Sigmoid colon (tissue), 7 donors: ENCODE measurements around the gene SLC22A2. TPM values are rescaled to one million over a fixed set of nuclear protein-coding genes. Genes with fewer than 3 reads are reported as not detected.
A peak's percentile ranks its signal among the peaks of the same experiment; 100 is the strongest.

ENCODE experiments used
- DNase-seq: peaks from one replicate; pipeline ENCODE4 v3.0.0-alpha.2; 2019
- H3K27ac ChIP-seq, 4 donors: fragments of 200-600 bp; sonication (generic); one replicate each; pipeline ENCODE4 v1.5.1; 2016 to 2019; ENCODE audit warnings: mild to moderate bottlenecking in 1 of 4
- H3K27me3 ChIP-seq, 3 donors: fragments of 200-600 bp; sonication (generic); one replicate each; pipeline ENCODE4 v1.5.1; 2019; ENCODE audit warnings: mild to moderate bottlenecking in 1 of 3
- H3K36me3 ChIP-seq, 4 donors: fragments of 200-600 bp; sonication (generic); one replicate each; pipeline ENCODE4 v1.5.1; 2016 to 2019
- H3K4me1 ChIP-seq, 4 donors: fragments of 200-600 bp; sonication (generic); one replicate each; pipeline ENCODE4 v1.5.1; 2017 to 2019
- H3K4me3 ChIP-seq, 4 donors: fragments of 200-600 bp; sonication (generic); one replicate each; pipeline ENCODE4 v1.5.1; 2017 to 2019; ENCODE audit warnings: mild to moderate bottlenecking in 2 of 4, moderate library complexity in 1 of 4
- H3K9me3 ChIP-seq, 4 donors: fragments of 200-600 bp in 3 of 4; sonication (generic) in 3 of 4; one replicate each; pipeline versions ENCODE4 v1.5.1 to v1.6.1; 2013 to 2019
- CTCF ChIP-seq, 4 experiments: fragments of 450-650 bp in 3 of 4; fragments of 200-600 bp in 1 of 4; IDR thresholded peaks; one replicate each; pipeline ENCODE4 v1.5.1; 2016 to 2019; ENCODE audit warnings: antibody characterized with exemption in 4 of 4, mild to moderate bottlenecking in 3 of 4, moderate library complexity in 2 of 4
- EP300 ChIP-seq, 4 donors: sonication (generic); formaldehyde crosslinking; IDR thresholded peaks; one replicate each; pipeline ENCODE4 v1.6.1; 2017; ENCODE audit warnings: antibody characterized with exemption in 4 of 4
- POLR2A ChIP-seq, 2 donors: fragments of 450-650 bp; IDR thresholded peaks; one replicate each; pipeline ENCODE4 v1.6.1; 2016; ENCODE audit warnings: antibody characterized with exemption in 2 of 2, mild to moderate bottlenecking in 2 of 2, moderate library complexity in 2 of 2
- POLR2AphosphoS5 ChIP-seq, 4 donors: sonication (generic); formaldehyde crosslinking; IDR thresholded peaks; one replicate each; pipeline ENCODE4 v1.6.1; 2017; ENCODE audit warnings: antibody characterized with exemption in 4 of 4
- WGBS, 2 donors: extraction: QIAGEN DNeasy Blood & Tissue Kit; methylation state at CpG; one replicate each; pipeline ENCODE4 v1.1.7; 2013; 5-methylcytosine and 5-hydroxymethylcytosine counted together
- intact Hi-C: fragments of 100-400 bp; cut with DNase I; formaldehyde crosslinking; loops from one replicate; pipeline ENCODE4 v1.15.1; 2023
- polyA plus RNA-seq, 3 donors: library from polyadenylated mRNA; stranded (reverse); fragments of 200-250 nt; gene quantifications; one replicate each; pipeline ENCODE4 v1.2.3, GENCODE V29; 2013
- total RNA-seq, 4 donors: library from RNA; depleted of rRNA; stranded (reverse); fragments of >200 nt; gene quantifications; one replicate each; pipeline ENCODE4 v1.1.0, GENCODE V29; 2016
- donor health status: healthy with polysubstance abuse.
- donor health status: Bipolar disorder and iron deficiency.
- donor health status: healthy.

Gene SLC22A2
- total and polyA plus RNA-seq, 7 donors, result 0.27 to 0.99 (median 0.32) TPM; not detected in 3

GRCh38 chr6:160203522-160203921 is 55.1 kb downstream of the SLC22A2 start:
- Histone ChIP-seq H3K27ac (no peak overlapping the region), H3K4me1 (peaks cover 0 to 6% (median 0%) of the 10 kb centered on the region in 4 donors), H3K9me3 (peaks cover 0 to 4% (median 0%) of the 10 kb centered on the region in 4 donors), H3K36me3 (no peaks in the 10 kb centered on the region), H3K4me3 (no peak overlapping the region), H3K27me3 (no peaks in the 10 kb centered on the region)
- DNase-seq, result no peak
- TF ChIP-seq EP300 (IDR thresholded peaks at IDR 0.05) (no peak), CTCF (IDR thresholded peaks at IDR 0.05) (no peak), POLR2A (IDR thresholded peaks at IDR 0.05) (no peak), POLR2AphosphoS5 (IDR thresholded peaks at IDR 0.05) (no peak)
- intact Hi-C loops, result no loop called here

- Histone ChIP-seq H3K4me3 (no peak overlapping the region), H3K9me3 (peaks cover 0 to 4% (median 0%) of the 10 kb centered on the region in 4 donors), H3K27ac (no peak overlapping the region), H3K4me1 (peaks cover 0 to 7% (median 0%) of the 10 kb centered on the region in 4 donors), H3K36me3 (no peaks in the 10 kb centered on the region), H3K27me3 (no peaks in the 10 kb centered on the region)
- TF ChIP-seq POLR2A (IDR thresholded peaks at IDR 0.05), result no peak
- no peak for TF ChIP-seq EP300 (IDR thresholded peaks at IDR 0.05)
- 75 to 86% methylated on average over 3 of the region's 3 CpGs for WGBS, 2 donors
- no peak for DNase-seq
- intact Hi-C loops, result no loop called here
Observed at GRCh38 chr6:160203076-160203475, 55.5 kb downstream of the SLC22A2 start.

GRCh38 chr6:160202411-160202810 is 56.2 kb downstream of the SLC22A2 start:
- Histone ChIP-seq H3K9me3 (no peaks in the 10 kb centered on the region), H3K4me1 (peaks cover 0 to 7% (median 0%) of the 10 kb centered on the region in 4 donors), H3K27ac (no peak overlapping the region), H3K36me3 (no peaks in the 10 kb centered on the region), H3K27me3 (no peaks in the 10 kb centered on the region), H3K4me3 (no peak overlapping the region)
- 47 to 67% methylated on average over 2 of the region's 2 CpGs for WGBS, 2 donors
- intact Hi-C loops, result no loop called here
- TF ChIP-seq POLR2AphosphoS5 (IDR thresholded peaks at IDR 0.05) (no peak), POLR2A (IDR thresholded peaks at IDR 0.05) (no peak), EP300 (IDR thresholded peaks at IDR 0.05) (no peak), CTCF (IDR thresholded peaks at IDR 0.05) (no peak)
- DNase-seq, result no peak

DNA sequence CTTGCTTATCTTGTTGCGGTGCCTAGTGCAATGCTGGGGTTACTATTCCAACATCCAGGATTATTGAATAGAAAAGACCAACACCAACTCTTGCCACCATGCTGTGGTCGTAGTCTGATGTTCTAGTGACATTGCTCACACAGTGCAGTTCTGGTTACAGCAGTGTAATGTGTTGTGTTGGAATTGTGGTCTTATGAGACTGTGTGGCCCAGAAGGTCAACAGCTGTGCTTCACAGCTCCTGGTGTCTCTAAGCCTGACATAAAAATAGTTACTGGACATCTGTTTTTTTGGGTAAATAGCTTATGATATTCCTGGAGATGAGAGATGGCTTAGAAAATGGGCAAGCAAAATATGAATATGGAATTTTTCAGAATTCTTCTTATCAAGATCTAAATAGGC is 57.6 kb downstream of the SLC22A2 start:
- peaks cover 0 to 7% (median 0%) of the 10 kb centered on the region in 4 donors for H3K4me1 ChIP-seq
- H3K4me3 ChIP-seq, result no peak overlapping the region
- intact Hi-C loops, result no loop called here
- WGBS, 2 donors, result 91 to 93% methylated on average over 2 of the region's 2 CpGs
- H3K9me3 ChIP-seq, result no peaks in the 10 kb centered on the region
- no peaks in the 10 kb centered on the region for H3K27me3 ChIP-seq
- TF ChIP-seq POLR2AphosphoS5 (IDR thresholded peaks at IDR 0.05), result no peak
- no peak for TF ChIP-seq CTCF (IDR thresholded peaks at IDR 0.05)
- TF ChIP-seq POLR2A (IDR thresholded peaks at IDR 0.05), result no peak
- no peak for TF ChIP-seq EP300 (IDR thresholded peaks at IDR 0.05)
- no peak for DNase-seq
- no peak overlapping the region for H3K27ac ChIP-seq
- no peaks in the 10 kb centered on the region for H3K36me3 ChIP-seq

- no peaks in the 10 kb centered on the region for H3K36me3 ChIP-seq
- peaks cover 0 to 7% (median 0%) of the 10 kb centered on the region in 4 donors for H3K4me1 ChIP-seq
- DNase-seq, result no peak
- TF ChIP-seq CTCF (IDR thresholded peaks at IDR 0.05), result no peak
- no peak for TF ChIP-seq POLR2AphosphoS5 (IDR thresholded peaks at IDR 0.05)
- no peak for TF ChIP-seq POLR2A (IDR thresholded peaks at IDR 0.05)
- TF ChIP-seq EP300 (IDR thresholded peaks at IDR 0.05), result no peak
- no peaks in the 10 kb centered on the region for H3K27me3 ChIP-seq
- no peak overlapping the region for H3K4me3 ChIP-seq
- peaks cover 0 to 8% (median 3%) of the 10 kb centered on the region in 4 donors for H3K9me3 ChIP-seq
- H3K27ac ChIP-seq, result peak overlapping the region in 1 of 4 donors; percentile 30
- intact Hi-C loops, result no loop called here
- 1 to 8% methylated on average over 3 of the region's 3 CpGs for WGBS, 2 donors
Observed at GRCh38 chr6:160198606-160199211, 59.9 kb downstream of the SLC22A2 start.
